GM12878 (cell line): ENCODE results near the gene ETNK2.

Experiments used
- CHD2 ChIP-seq: IDR thresholded peaks from 2 replicates; pipeline ENCODE4 v1.6.1; 2011; ENCODE audit warnings: low read depth, low read length, improper control_type of control experiment, borderline replicate concordance
- CTCF ChIP-seq, 3 experiments: IDR thresholded peaks in 2 of 3; conservative IDR thresholded peaks in 1 of 3; 2 replicates each; pipeline ENCODE4 v1.5.1; 2011; ENCODE audit warnings: low read depth in 3 of 3, low read length in 3 of 3, mild to moderate bottlenecking in 3 of 3, control low read depth in 2 of 3, moderate library complexity in 2 of 3, inconsistent platforms in 1 of 3, mixed read lengths in 1 of 3; ENCODE audit not compliant: control insufficient read depth in 2 of 3, insufficient read depth in 1 of 3; ENCODE audit errors: extremely low read depth in 1 of 3
- EP300 ChIP-seq, 2 experiments: fragments of 150-350 bp in 1 of 2; IDR thresholded peaks; 2 replicates each; pipeline ENCODE4 v1.6.1; 2011 to 2012; ENCODE audit warnings: low read depth in 2 of 2, low read length in 2 of 2, borderline replicate concordance in 1 of 2, improper control_type of control experiment in 1 of 2, inconsistent platforms in 1 of 2; ENCODE audit not compliant: control insufficient read depth in 1 of 2
- EZH2 ChIP-seq: IDR thresholded peaks from 2 replicates; pipeline ENCODE4 v1.6.1; 2012; ENCODE audit warnings: low read depth, mild to moderate bottlenecking, control low read depth, inconsistent platforms, low read length, borderline replicate concordance; ENCODE audit not compliant: control insufficient read depth
- FOXM1 ChIP-seq: IDR thresholded peaks from 2 replicates; pipeline ENCODE4 v1.6.1; 2012; ENCODE audit warnings: low read depth, mild to moderate bottlenecking, inconsistent platforms, low read length, moderate library complexity
- GABPA ChIP-seq: IDR thresholded peaks from 2 replicates; pipeline ENCODE4 v1.6.1; 2014; ENCODE audit warnings: antibody characterized with exemption, low read depth, mild to moderate bottlenecking, inconsistent platforms
- POLR2A ChIP-seq: IDR thresholded peaks from 2 replicates; pipeline ENCODE4 v1.6.1; 2011; ENCODE audit warnings: low read depth, mild to moderate bottlenecking, low read length
- POLR2AphosphoS2 ChIP-seq: IDR thresholded peaks from 2 replicates; pipeline ENCODE4 v1.6.1; 2011; ENCODE audit warnings: low read depth, mild to moderate bottlenecking, low read length, improper control_type of control experiment, moderate library complexity
- POLR2AphosphoS5 ChIP-seq: IDR thresholded peaks from 2 replicates; pipeline ENCODE4 v1.6.1; 2011; ENCODE audit warnings: mild to moderate bottlenecking, low read length, inconsistent platforms
- SMC3 ChIP-seq: IDR thresholded peaks from 2 replicates; pipeline ENCODE4 v1.6.1; 2011; ENCODE audit warnings: low read length, improper control_type of control experiment, borderline replicate concordance
- TBL1XR1 ChIP-seq: IDR thresholded peaks from 2 replicates; pipeline ENCODE4 v1.6.1; 2012; ENCODE audit warnings: low read depth, low read length, improper control_type of control experiment
- TCF12 ChIP-seq: IDR thresholded peaks from 2 replicates; pipeline ENCODE4 v1.6.1; 2011; ENCODE audit warnings: low read depth, mild to moderate bottlenecking, low read length

- TF ChIP-seq POLR2A (no peak), POLR2AphosphoS5 (no peak), TBL1XR1 (no peak), CTCF (IDR thresholded peaks at IDR 0.05 in 2 of 3, conservative IDR thresholded peaks at IDR 0.05 in 1 of 3; ENCODE audit: control insufficient read depth in 2 of 3, extremely low read depth in 1 of 3, insufficient read depth in 1 of 3, low read depth in 3 of 3, low read length in 3 of 3) (no peak), SMC3 (no peak), EP300 (IDR thresholded peaks at IDR 0.05; ENCODE audit: borderline replicate concordance in 1 of 2, control insufficient read depth in 1 of 2, low read depth in 2 of 2, low read length in 2 of 2) (no peak), FOXM1 (no peak), TCF12 (no peak), POLR2AphosphoS2 (no peak), CHD2 (no peak), EZH2 (no peak), GABPA (no peak)
Measured at GRCh38 chr1:204181116-204181515, 29.3 kb upstream of the ETNK2 start.
